ENCODE data around the gene FRAS1. TPM values are rescaled to one million over a fixed set of nuclear protein-coding genes. Genes with fewer than 3 reads are reported as not detected.

The FRAS1 gene
- total and polyA plus RNA-seq, 9 of the 15 experiments (the other 6 are each of a cell fraction or from before 2014, with no cell fraction given), result under 0.01 to 0.11 (median 0.04) TPM; not detected in 2

- Histone ChIP-seq H3K27me3 (ENCODE audit: control insufficient read depth in 2 of 2, insufficient read depth in 2 of 2, low read length in 2 of 2) (peaks cover 8 to 13% of the 10 kb centered on the region in 2 experiments; a peak in 3 of 5 replicates), H3K79me2 (ENCODE audit: control insufficient read depth, insufficient read depth, low read length) (no peaks in the 10 kb centered on the region), H3K36me3 (ENCODE audit: control insufficient read depth, insufficient read depth, low read length) (no peaks in the 10 kb centered on the region), H2AFZ (ENCODE audit: low read depth, low read length) (no peak overlapping the region), H3K27ac (ENCODE audit: extremely low read depth, low read depth, low read length) (no peak overlapping the region), H3K4me1 (replicated peaks in 1 of 2; ENCODE audit: control insufficient read depth in 2 of 2, insufficient read depth in 2 of 2, low read length in 2 of 2) (no peaks in the 10 kb centered on the region), H3K9me3 (replicated peaks; ENCODE audit: control insufficient read depth, insufficient read depth, low read depth, low read length) (no peaks in the 10 kb centered on the region), H4K20me1 (replicated peaks; ENCODE audit: control insufficient read depth, insufficient read depth, low read length) (no peaks in the 10 kb centered on the region), H3K4me2 (ENCODE audit: insufficient read depth, low read length) (no peak overlapping the region), H3K9me1 (ENCODE audit: control insufficient read depth, insufficient read depth, low read length) (no peaks in the 10 kb centered on the region), H3K9ac (ENCODE audit: insufficient read depth in 1 of 2, low read depth in 2 of 2, low read length in 2 of 2) (no peak overlapping the region), H3K4me3 (no peak overlapping the region)
- DNase-seq (ENCODE audit: extremely low read depth in 1 of 4, low spot score in 3 of 4) (no peak), FAIRE-seq (no peak), ATAC-seq (no peak)
- no TSS peak for BruUV-seq (replicated peaks)
- WGBS (ENCODE audit: insufficient coverage, low coverage, missing lambda C conversion rate), result 4% methylated on average over 3 of the region's 3 CpGs
- TF ChIP-seq MCM7 (IDR thresholded peaks at IDR 0.05) (no peak), ATF7 (IDR thresholded peaks at IDR 0.05) (no peak), SNAPC5 (CRISPR knock-in tag; IDR thresholded peaks at IDR 0.05) (no peak), ZNF77 (CRISPR knock-in tag; IDR thresholded peaks at IDR 0.05) (no peak), BRD9 (IDR thresholded peaks at IDR 0.05; ENCODE audit: low read depth, partially characterized antibody) (no peak), ZNF511 (CRISPR knock-in tag; IDR thresholded peaks at IDR 0.05) (no peak), ELF1 (tag; IDR thresholded peaks at IDR 0.05) (no peak), PTRF (tag; IDR thresholded peaks at IDR 0.05) (no peak), ZNF740 (CRISPR knock-in tag; IDR thresholded peaks at IDR 0.05) (no peak), ZNF740 (tag; IDR thresholded peaks at IDR 0.05) (no peak), ADNP (tag; IDR thresholded peaks at IDR 0.05) (no peak), POLR2G (IDR thresholded peaks at IDR 0.05; ENCODE audit: low read depth, low read length) (no peak), HCFC1 (IDR thresholded peaks at IDR 0.05; ENCODE audit: low read depth, low read length) (no peak), EZH2 (IDR thresholded peaks at IDR 0.05; ENCODE audit: borderline replicate concordance, low read depth, low read length) (no peak)
- in situ Hi-C loops (cut with MboI) (no loop called here), intact Hi-C loops (cut with micrococcal nuclease) (loop anchor here (5.0 kb wide), 1 partner anchor 174 kb away; no protein-coding TSS in a partner anchor)
- ChIA-PET POLR2A (interaction anchor here (0.6 kb wide), 1 partner anchor 32 kb away, joined by 3 read pairs; no protein-coding TSS in a partner anchor), CTCF (ENCODE audit: low intra/inter-chr PET ratio) (no interaction called here)
Measured at GRCh38 chr4:78343682-78344081, 286.6 kb downstream of the FRAS1 start.
